ENCODE measurements around the gene CHD1. TPM values are rescaled to one million over a fixed set of nuclear protein-coding genes. Genes with fewer than 3 reads are reported as not detected.
"Not testable (repeated sequence)": the region's sequence is repeated elsewhere in the genome, so short reads cannot be mapped to it uniquely, and the experiment has no call there.

Gene CHD1
- total RNA-seq, 6 donors from 2014 or later = 23.0 to 95.5 (median 42.0) TPM

DNA sequence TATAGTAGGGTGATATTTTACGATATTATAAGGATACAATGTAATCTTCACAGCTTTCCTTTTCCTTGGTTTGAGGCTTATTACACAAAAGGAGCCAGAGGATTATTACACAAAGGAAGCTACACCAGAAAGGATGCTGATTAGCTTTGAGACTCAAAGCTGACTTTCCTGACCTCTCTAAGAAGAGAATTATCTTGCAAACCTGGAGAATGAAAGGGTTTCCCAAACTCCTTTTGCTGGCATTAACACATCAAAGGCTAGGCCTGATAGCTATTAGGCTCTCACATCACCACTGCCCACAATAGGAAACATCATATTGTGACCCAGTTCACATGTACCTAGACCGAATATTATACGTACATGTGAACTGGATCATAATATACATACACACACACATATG lies 34.2 kb upstream of the CHD1 start:
- no peaks in the 10 kb centered on the region for H3K27me3 ChIP-seq
- H3K4me3 ChIP-seq = no peak overlapping the region
- TF ChIP-seq POLR2AphosphoS5 (IDR thresholded peaks at IDR 0.05) (no peak), POLR2A (IDR thresholded peaks at IDR 0.05) (no peak), EP300 (IDR thresholded peaks at IDR 0.05) (no peak), CTCF (IDR thresholded peaks at IDR 0.05) (no peak)
- DNase-seq = no peak
- no peak overlapping the region for H3K27ac ChIP-seq
- no peaks in the 10 kb centered on the region for H3K9me3 ChIP-seq
- WGBS, 2 donors = 90 to 91% methylated on average over 3 of the region's 3 CpGs
- no peak for ATAC-seq (ENCODE audit: low FRiP score in 2 of 2)
- no peaks in the 10 kb centered on the region for H3K4me1 ChIP-seq
- H3K36me3 ChIP-seq = no peaks in the 10 kb centered on the region

DNA sequence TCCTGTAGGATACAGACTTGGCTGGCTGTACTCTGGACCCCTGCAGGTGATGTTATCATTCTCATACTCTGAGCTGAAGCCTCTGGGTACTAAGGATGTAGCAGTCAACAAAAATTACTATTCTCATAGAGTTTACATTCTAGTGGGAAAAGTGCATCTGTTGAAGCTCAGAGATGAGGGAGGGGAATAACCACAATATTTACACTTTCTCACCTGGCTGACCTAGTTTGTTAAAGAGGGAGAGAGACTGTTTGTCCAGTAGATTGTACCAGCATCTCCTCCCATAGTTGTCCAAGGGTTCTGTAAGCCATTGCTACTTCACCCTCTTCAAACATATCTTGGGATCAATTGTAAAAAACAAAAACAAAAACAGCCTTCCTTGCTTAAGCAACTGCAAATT lies 33.8 kb upstream of the CHD1 start:
- H3K9me3 ChIP-seq = no peaks in the 10 kb centered on the region
- TF ChIP-seq POLR2A (IDR thresholded peaks at IDR 0.05) (no peak), CTCF (IDR thresholded peaks at IDR 0.05) (no peak), POLR2AphosphoS5 (IDR thresholded peaks at IDR 0.05) (no peak), EP300 (IDR thresholded peaks at IDR 0.05) (no peak)

GRCh38 chr5:98961665-98962344 lies 33.0 kb upstream of the CHD1 start:
- WGBS, 2 donors = 92 to 96% methylated on average over 3 of the region's 3 CpGs
- TF ChIP-seq POLR2AphosphoS5 (IDR thresholded peaks at IDR 0.05) = no peak
- TF ChIP-seq CTCF (IDR thresholded peaks at IDR 0.05) = no peak
- no peak for TF ChIP-seq EP300 (IDR thresholded peaks at IDR 0.05)
- TF ChIP-seq POLR2A (IDR thresholded peaks at IDR 0.05) = no peak
- Histone ChIP-seq H3K27me3 (no peaks in the 10 kb centered on the region), H3K27ac (no peak overlapping the region), H3K4me3 (no peak overlapping the region), H3K9me3 (no peaks in the 10 kb centered on the region), H3K4me1 (no peaks in the 10 kb centered on the region), H3K36me3 (no peaks in the 10 kb centered on the region)
- DNase-seq = no peak
- no peak for ATAC-seq (ENCODE audit: low FRiP score in 2 of 2)

More for the DNA sequence above, 33.8 kb upstream of the CHD1 start:
- Histone ChIP-seq H3K36me3 (no peaks in the 10 kb centered on the region), H3K27me3 (no peaks in the 10 kb centered on the region), H3K4me1 (no peaks in the 10 kb centered on the region), H3K27ac (no peak overlapping the region), H3K4me3 (no peak overlapping the region)
- ATAC-seq (ENCODE audit: low FRiP score in 2 of 2) (no peak), DNase-seq (no peak)

DNA sequence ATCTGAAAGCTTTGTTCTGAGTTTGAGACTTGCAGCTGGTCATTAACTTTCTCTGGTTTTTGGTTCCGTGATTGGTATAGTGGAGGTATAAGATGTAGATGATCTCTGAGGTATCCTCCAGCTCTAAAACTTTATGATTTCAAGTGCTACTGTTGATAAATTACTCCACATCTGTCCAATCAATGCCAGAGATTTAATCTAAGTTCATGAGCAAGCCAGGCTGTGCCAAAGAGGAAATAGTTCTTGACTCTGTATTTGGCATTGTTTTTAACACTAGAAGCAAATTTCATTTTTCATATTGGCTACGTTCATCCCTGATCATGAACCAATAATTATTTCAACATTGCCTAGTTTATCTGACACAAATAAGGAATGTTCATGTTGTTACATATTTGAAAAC lies 28.5 kb upstream of the CHD1 start:
- Histone ChIP-seq H3K36me3 (no peaks in the 10 kb centered on the region), H3K27ac (no peak overlapping the region), H3K4me3 (no peak overlapping the region), H3K9me3 (no peaks in the 10 kb centered on the region), H3K4me1 (no peaks in the 10 kb centered on the region), H3K27me3 (no peaks in the 10 kb centered on the region)
- DNase-seq (no peak), ATAC-seq (ENCODE audit: low FRiP score in 2 of 2) (no peak)
- TF ChIP-seq POLR2AphosphoS5 (IDR thresholded peaks at IDR 0.05) (no peak), EP300 (IDR thresholded peaks at IDR 0.05) (no peak), CTCF (IDR thresholded peaks at IDR 0.05) (no peak), POLR2A (IDR thresholded peaks at IDR 0.05) (no peak)
- WGBS, 2 donors = 66 to 70% methylated on average over 2 of the region's 2 CpGs

GRCh38 chr5:98955888-98956287 lies 27.1 kb upstream of the CHD1 start:
- not testable (repeated sequence) for H3K9me3 ChIP-seq; H3K4me1 ChIP-seq; H3K4me3 ChIP-seq; DNase-seq; ATAC-seq (ENCODE audit: low FRiP score in 2 of 2); H3K27ac ChIP-seq; H3K36me3 ChIP-seq; H3K27me3 ChIP-seq
- WGBS, 2 donors = 91 to 93% methylated on average over 2 of the region's 3 CpGs

DNA sequence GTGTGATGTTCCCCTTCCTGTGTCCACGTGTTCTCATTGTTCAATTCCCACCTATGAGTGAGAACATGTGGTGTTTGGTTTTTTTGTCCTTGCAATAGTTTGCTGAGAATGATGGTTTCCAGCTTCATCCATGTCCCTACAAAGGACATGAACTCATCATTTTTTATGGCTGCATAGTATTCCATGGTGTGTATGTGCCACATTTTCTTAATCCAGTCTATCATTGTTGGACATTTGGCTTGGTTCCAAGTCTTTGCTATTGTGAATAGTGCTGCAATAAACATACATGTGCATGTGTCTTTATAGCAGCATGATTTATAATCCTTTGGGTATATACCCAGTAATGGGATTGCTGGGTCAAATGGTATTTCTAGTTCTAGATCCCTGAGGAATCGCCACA lies 26.7 kb upstream of the CHD1 start:
- DNase-seq; H3K27ac ChIP-seq; H3K36me3 ChIP-seq; H3K9me3 ChIP-seq; ATAC-seq (ENCODE audit: low FRiP score in 2 of 2); H3K27me3 ChIP-seq; H3K4me1 ChIP-seq; H3K4me3 ChIP-seq: not testable (repeated sequence)
- 80 to 100% methylated on average over 2 of the region's 2 CpGs for WGBS, 2 donors

Measured in upper lobe of left lung (tissue), 6 donors.